Umbilical cord (tissue), 2 donors: ENCODE results near the gene ADAMTS18. TPM values are rescaled to one million over a fixed set of nuclear protein-coding genes. Genes with fewer than 3 reads are reported as not detected.
"Not testable (repeated sequence)": the region's sequence is repeated elsewhere in the genome, so short reads cannot be mapped to it uniquely, and the experiment has no call there.

ENCODE experiments used
- DNase-seq: peaks from one replicate; pipeline ENCODE4 v3.0.0-alpha.2; 2015; ENCODE audit warnings: low spot score
- total RNA-seq: library from RNA; depleted of rRNA; stranded (reverse); fragments of >200 nt; gene quantifications from one replicate; pipeline ENCODE4 v1.2.3, GENCODE V29; 2014; ENCODE audit warnings: low replicate concordance; ENCODE audit not compliant: insufficient read depth

ADAMTS18 gene
- 6.3 TPM for total RNA-seq

- no peak for DNase-seq
These were observed at the start of gene ADAMTS18 for GRCh38 chr16:77434530-77435271. Gene ADAMTS18 (minus strand): TSS chr16:77435034. CDS start chr16:77434695, 339 bp downstream.

- DNase-seq = peak; percentile 54
These were observed 46.0 kb upstream of the ADAMTS18 start for GRCh38 chr16:77480681-77481315.

- no peak for DNase-seq
These were observed 37.4 kb upstream of the ADAMTS18 start for GRCh38 chr16:77472262-77472661.

- peak; percentile 34 for DNase-seq
These were observed 36.0 kb upstream of the ADAMTS18 start for GRCh38 chr16:77470851-77471250.

GRCh38 chr16:77469634-77470033 lies 34.8 kb upstream of the ADAMTS18 start:
- no peak for DNase-seq

GRCh38 chr16:77468831-77469230 lies 34.0 kb upstream of the ADAMTS18 start:
- no peak for DNase-seq

- DNase-seq = no peak
These were observed 33.0 kb upstream of the ADAMTS18 start for GRCh38 chr16:77467821-77468335.

- DNase-seq = not testable (repeated sequence)
These were observed 28.8 kb upstream of the ADAMTS18 start for GRCh38 chr16:77463659-77464058.

- no peak for DNase-seq
These were observed 28.1 kb upstream of the ADAMTS18 start for GRCh38 chr16:77462894-77463293.

- no peak for DNase-seq
These were observed 24.9 kb upstream of the ADAMTS18 start for GRCh38 chr16:77459534-77460254.

GRCh38 chr16:77457046-77457445 lies 22.2 kb upstream of the ADAMTS18 start:
- DNase-seq = no peak

- DNase-seq = no peak
These were observed 17.4 kb upstream of the ADAMTS18 start for GRCh38 chr16:77452243-77452642.

- no peak for DNase-seq
These were observed 16.1 kb upstream of the ADAMTS18 start for GRCh38 chr16:77450790-77451487.

GRCh38 chr16:77449208-77449607 lies 14.4 kb upstream of the ADAMTS18 start:
- no peak for DNase-seq

- DNase-seq = no peak
These were observed 10.5 kb upstream of the ADAMTS18 start for GRCh38 chr16:77445324-77445723.

- no peak for DNase-seq
These were observed 9.3 kb upstream of the ADAMTS18 start for GRCh38 chr16:77444147-77444460.

- DNase-seq = no peak
These were observed 8.7 kb upstream of the ADAMTS18 start for GRCh38 chr16:77443357-77444146.

GRCh38 chr16:77442078-77442477 lies 7.2 kb upstream of the ADAMTS18 start:
- DNase-seq = no peak

GRCh38 chr16:77439106-77439505 lies 4.3 kb upstream of the ADAMTS18 start:
- DNase-seq = no peak

GRCh38 chr16:77437859-77438258 lies 3.0 kb upstream of the ADAMTS18 start:
- DNase-seq = no peak

- no peak for DNase-seq
These were observed 512 bp upstream of the ADAMTS18 start for GRCh38 chr16:77435272-77435820.
